Renal pelvis (tissue), 4 donors: ENCODE data around the gene MYO1D. TPM values are rescaled to one million over a fixed set of nuclear protein-coding genes. Genes with fewer than 3 reads are reported as not detected.
"Not testable (repeated sequence)": the region's sequence is repeated elsewhere in the genome, so short reads cannot be mapped to it uniquely, and the experiment has no call there.

ENCODE experiments used
- DNase-seq: peaks from one replicate; pipeline ENCODE4 v3.0.0-alpha.2; 2013
- polyA plus RNA-seq, 3 donors: library from polyadenylated mRNA; unstranded; fragments of 120-200 nt; gene quantifications; one replicate each; pipeline ENCODE4 v1.2.1, GENCODE V29; 2013; ENCODE audit not compliant: insufficient read length in 3 of 3

Gene MYO1D
- polyA plus RNA-seq, 3 donors = 26.1 to 30.1 (median 27.8) TPM

DNA sequence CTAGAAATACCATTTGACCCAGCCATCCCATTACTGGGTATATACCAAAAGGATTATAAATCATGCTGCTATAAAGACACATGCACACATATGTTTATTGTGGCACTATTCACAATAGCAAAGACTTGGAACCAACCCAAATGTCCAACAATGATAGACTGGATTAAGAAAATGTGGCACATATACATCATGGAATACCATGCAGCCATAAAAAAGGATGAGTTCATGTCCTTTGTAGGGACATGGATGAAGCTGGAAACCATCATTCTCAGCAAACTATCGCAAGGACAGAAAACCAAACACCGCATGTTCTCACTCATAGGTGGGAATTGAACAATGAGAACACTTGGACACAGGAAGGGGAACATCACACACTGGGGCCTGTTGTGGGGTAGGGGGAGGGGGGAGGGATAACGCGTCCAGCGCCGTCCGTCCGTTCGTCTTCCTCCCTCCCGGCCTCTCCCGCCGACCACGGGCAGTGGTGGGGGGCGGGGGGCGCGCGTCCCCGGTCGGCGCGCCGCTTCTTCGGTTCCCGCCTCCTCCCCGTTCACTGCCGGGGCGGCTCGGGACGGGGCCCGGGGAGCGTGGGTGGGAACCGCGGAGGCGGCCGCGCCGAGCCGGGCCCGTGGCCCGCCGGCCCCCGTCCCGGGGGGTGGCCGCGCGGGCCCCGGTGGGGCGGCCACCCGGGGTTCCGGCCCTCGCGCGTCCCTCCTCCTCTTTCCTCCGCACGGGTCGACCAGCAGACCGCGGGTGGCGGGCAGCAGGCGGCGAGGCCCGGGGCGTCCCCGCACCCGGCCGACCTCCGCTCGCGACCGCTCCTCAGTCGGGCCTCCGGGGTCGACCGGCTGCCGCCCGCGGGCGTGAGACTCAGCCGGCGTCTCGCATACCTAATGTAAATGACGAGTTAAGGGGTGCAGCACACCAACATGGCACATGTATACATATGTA is 54.7 kb downstream of the MYO1D start:
- not testable (repeated sequence) for DNase-seq

DNA sequence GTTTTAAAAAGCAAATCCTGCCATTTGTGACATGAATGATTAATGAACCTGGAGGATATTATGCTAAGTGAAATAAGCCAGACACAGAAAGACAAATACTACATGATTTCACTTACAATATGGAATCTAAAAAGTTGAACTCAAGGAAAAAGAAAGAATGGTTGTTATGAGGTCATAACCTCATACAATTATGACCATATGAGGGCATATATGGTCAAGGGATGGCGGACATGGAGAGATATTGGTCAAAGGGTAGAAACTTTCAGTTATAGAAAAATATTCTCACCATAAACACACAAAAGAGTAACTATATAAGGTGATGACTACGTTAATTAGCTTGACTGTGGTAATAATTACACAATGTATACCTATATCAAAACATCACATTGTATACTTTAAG is 56.5 kb downstream of the MYO1D start:
- no peak for DNase-seq

DNA sequence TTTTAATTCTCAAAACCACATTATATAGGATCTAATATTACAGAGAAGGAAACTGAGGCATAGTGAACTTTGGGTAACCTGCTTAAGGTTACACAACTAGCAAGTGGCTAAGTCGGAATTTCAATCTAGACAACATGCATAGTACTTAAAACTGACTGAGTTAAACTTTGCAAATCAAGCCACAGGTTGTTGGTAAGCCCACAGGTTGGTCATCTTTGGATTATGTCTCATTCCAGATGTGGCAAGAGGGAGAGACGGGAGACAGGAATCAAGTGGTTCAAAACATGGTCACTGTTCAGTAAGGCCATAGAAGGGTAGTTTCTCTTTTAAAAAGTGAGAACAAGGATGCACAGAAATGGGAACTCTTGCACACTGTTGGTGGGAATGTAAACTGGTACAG is 57.1 kb downstream of the MYO1D start:
- DNase-seq = no peak

- DNase-seq = no peak
These were observed 57.9 kb downstream of the MYO1D start for GRCh38 chr17:32819035-32819434.

GRCh38 chr17:32815460-32815859 is 61.5 kb downstream of the MYO1D start:
- no peak for DNase-seq

DNA sequence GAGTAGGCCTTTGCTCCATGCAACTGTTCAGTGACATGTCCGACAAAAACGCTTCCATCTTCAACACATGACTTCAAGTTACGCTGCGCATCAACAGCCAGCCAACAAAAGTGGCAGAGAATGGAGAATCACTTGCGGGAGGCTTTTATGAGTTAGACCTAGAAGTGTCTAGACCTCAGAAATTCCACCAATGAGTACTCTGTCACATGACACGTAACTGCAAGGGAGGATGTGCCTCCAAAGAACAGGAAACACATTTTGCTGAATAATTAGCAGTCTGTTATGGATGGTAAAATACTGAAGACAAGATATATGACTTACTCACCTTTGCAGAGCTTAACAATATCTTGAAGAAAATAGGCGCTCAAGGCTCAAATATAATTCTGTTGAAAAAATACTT is 62.1 kb downstream of the MYO1D start:
- no peak for DNase-seq

DNA sequence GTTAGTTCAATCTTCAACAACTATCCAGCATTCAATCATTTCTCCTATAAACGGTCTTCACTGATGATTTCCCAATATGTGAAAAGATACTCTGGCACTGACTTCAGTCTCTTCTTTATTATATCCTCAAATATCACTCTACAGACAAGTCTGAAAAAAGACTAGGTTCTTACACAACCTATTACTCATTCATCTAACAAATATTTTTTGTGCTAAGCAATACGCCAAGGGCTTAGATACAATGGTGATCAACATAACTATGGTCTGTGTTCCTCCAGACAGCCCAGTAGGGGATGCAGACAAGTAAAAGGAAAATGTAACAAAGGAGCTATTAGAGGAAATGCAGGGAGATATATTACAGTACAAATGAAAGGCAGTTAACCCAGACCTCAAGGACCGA is 63.9 kb downstream of the MYO1D start:
- no peak for DNase-seq

DNA sequence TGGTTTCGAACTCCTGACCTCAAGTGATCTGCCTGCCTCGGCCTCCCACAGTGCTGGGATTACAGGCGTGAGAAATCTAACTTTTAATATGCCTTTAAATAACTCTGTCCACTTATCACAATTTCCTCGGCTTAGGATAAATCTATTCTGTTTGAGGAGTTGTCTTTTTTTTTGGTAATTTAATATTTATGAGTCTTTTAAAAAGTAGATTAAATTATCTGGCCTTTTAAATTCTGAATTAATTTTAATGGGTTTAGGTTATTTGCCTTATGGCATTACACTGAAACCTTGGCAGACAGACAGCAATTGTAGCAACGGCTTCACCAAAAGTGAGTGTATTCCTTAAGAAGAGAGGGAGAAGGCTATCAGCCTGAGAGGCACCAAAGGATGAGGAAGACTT is 66.2 kb downstream of the MYO1D start:
- no peak for DNase-seq

DNA sequence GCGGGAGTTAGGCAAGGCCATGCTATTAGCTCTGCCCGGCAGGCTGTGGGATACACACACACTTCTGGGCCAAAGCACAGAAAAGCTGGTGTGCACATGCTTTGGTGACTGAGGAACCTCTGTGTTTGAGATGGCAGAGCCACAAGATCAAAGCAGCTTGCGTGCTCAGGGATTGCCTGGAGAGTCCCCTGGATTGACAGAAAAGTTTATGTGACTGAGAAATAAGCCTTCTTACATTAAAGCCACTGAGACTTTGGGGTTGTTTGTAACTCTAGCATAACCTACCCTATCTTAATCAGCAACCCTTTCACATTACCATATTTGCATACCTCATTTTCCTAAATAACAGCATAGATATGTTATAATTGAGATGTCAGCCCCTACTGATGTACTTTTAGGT is 69.3 kb downstream of the MYO1D start:
- no peak for DNase-seq

- DNase-seq = no peak
These were observed 70.3 kb downstream of the MYO1D start for GRCh38 chr17:32806646-32807045.

GRCh38 chr17:32805029-32805976 is 71.6 kb downstream of the MYO1D start:
- DNase-seq = no peak

GRCh38 chr17:32803544-32803943 is 73.4 kb downstream of the MYO1D start:
- no peak for DNase-seq

- DNase-seq = no peak
These were observed 74.6 kb downstream of the MYO1D start for GRCh38 chr17:32802306-32802705.

DNA sequence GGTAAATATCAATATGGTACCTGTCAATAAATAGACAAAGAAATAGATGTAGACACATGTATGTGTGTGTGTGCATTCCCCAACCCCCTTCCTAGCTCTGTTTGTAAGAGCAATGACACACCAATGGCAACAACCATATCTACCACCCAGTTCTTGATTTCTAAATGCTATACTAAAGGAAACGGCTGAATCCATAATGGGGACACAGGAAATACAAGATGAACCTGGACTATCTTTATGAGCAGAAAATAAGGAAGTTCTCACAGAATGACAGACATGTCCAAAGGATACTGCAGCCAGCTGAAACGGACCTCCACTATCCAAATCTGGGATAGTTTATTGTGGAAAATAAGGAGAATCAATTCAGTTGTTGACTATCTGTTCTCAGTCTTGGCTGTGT is 75.3 kb downstream of the MYO1D start:
- DNase-seq = no peak

- no peak for DNase-seq
These were observed 75.7 kb downstream of the MYO1D start for GRCh38 chr17:32801193-32801592.

GRCh38 chr17:32798938-32799337 is 78.0 kb downstream of the MYO1D start:
- DNase-seq = no peak

GRCh38 chr17:32795339-32795979 is 81.5 kb downstream of the MYO1D start:
- DNase-seq = no peak

DNA sequence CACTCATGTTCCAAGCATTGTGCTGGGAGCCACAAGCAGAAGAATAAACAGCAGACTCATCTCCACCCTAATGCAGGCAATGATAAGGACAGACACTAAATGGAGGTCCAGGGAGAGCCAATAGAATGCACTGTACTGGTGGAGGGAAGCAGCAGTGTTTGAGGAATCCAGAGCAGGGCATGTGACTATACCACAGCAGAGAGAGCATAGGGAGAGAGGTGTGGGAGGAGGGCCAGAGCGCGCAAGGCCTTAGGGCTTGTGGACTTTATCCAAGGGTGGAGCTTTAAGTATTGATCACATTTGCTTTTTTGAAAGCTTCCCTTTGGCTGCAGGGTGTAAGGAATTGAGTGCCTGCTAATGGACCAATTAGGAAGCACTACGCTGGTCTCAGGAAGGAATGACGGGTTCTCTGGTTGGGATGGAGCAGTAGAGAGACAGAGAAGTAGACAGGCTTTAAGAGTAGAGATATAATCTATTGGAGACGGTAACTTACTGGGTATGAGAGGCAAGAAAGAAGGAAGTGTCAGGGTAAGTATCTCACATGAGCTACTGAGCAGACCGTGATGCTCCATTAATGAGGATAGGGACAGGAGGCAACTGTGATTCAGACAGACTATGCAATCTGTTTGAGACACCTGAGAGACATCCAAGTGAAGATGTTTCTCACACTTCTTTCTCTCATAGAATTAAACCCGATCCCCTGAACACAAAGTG is 82.2 kb downstream of the MYO1D start:
- DNase-seq = no peak

DNA sequence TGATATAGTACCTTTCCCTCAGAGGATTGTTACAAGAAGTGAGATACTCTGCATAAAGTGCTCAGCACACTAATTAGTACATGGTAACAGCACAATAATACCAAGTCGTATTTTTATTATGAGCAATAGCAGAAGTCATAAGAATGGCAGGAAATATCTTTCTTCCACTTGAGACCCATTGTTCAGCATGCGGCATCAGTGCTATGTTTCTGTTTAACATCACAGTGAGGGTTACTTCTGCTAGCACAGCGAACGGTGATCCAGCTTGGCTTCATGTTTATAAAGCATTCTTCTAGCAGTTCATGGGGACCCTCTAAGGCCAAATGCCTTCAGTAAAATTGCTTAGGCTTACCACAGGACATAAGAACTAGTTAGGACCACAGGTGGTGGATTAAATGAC is 83.1 kb downstream of the MYO1D start:
- DNase-seq = no peak

GRCh38 chr17:32792207-32792606 is 84.7 kb downstream of the MYO1D start:
- DNase-seq = no peak

GRCh38 chr17:32786169-32786568 is 90.8 kb downstream of the MYO1D start:
- no peak for DNase-seq

DNA sequence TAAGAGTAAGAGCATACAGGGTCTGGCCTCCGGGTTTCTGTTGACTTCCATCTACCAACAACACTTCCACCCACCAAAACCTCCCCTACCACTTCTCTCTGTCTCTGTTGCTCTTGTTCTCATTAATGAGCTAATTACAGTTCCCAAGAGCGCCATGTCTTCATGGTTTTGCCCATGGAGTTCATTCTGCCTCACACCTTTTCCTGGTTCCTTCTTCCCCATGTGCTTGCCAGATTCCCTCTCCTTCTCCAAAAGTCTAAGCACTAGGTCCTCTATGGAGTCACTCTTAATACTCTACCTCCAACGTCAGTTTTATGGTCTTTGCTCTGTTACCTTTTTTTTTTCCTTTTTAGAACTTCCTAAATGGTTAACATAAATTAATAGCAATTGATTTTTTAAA is 92.8 kb downstream of the MYO1D start:
- DNase-seq = no peak
